Esophagus squamous epithelium (tissue), 5 donors: ENCODE results near the gene EIPR1. TPM values are rescaled to one million over a fixed set of nuclear protein-coding genes. Genes with fewer than 3 reads are reported as not detected.

Experiments used
- DNase-seq: peaks from one replicate; lab custom pipeline; 2025; lab: John Stamatoyannopoulos, UW
- H3K27ac ChIP-seq, 4 donors: fragments of 200-600 bp; sonication (generic); one replicate each; pipeline ENCODE4 v1.5.1; 2016 to 2019; ENCODE audit warnings: mild to moderate bottlenecking in 1 of 4
- H3K27me3 ChIP-seq, 4 donors: fragments of 200-600 bp; sonication (generic); 1 replicate in 3 of 4; 2 replicates in 1 of 4; pipeline versions ENCODE4 v1.5.1 to v1.6.0; 2017 to 2021; ENCODE audit warnings: antibody characterized with exemption in 1 of 4
- H3K36me3 ChIP-seq, 3 donors: fragments of 200-600 bp; sonication (generic); one replicate each; pipeline ENCODE4 v1.5.1; 2016 to 2019
- H3K4me1 ChIP-seq, 3 donors: fragments of 200-600 bp; sonication (generic); one replicate each; pipeline ENCODE4 v1.5.1; 2017 to 2019
- H3K4me3 ChIP-seq, 4 donors: fragments of 200-600 bp; sonication (generic); 1 replicate in 3 of 4; 2 replicates in 1 of 4; pipeline ENCODE4 v1.5.1; 2016 to 2019; ENCODE audit warnings: mild to moderate bottlenecking in 2 of 4, moderate library complexity in 1 of 4
- H3K9me3 ChIP-seq, 3 donors: fragments of 200-600 bp; sonication (generic); one replicate each; pipeline ENCODE4 v1.5.1; 2016 to 2019
- POLR2A ChIP-seq, 4 donors: fragments of 450-650 bp; IDR thresholded peaks; one replicate each; pipeline ENCODE4 v1.6.1; 2017; ENCODE audit warnings: antibody characterized with exemption in 4 of 4, mild to moderate bottlenecking in 4 of 4, moderate library complexity in 3 of 4
- WGBS, 2 donors: methylation state at CpG; one replicate each; pipeline ENCODE4 v1.1.5; 2018; 5-methylcytosine and 5-hydroxymethylcytosine counted together
- intact Hi-C: fragments of 100-400 bp; cut with DNase I; formaldehyde crosslinking; loops from one replicate; pipeline ENCODE4 v1.15.0; 2022
- total RNA-seq, 4 donors: library from RNA; depleted of rRNA; stranded (reverse); fragments of >200 nt; gene quantifications; one replicate each; pipeline ENCODE4 v1.1.0, GENCODE V29; 2016
- TF ChIP-seq, protein P1 (sequence below), 6 experiments: fragments of 450-650 bp in 4 of 6; fragments of 200-600 bp in 2 of 6; sonication (generic) in 2 of 6; IDR thresholded peaks; one replicate each; pipeline ENCODE4 v1.5.1; 2016 to 2019; ENCODE audit warnings: antibody characterized with exemption in 6 of 6, mild to moderate bottlenecking in 4 of 6, moderate library complexity in 4 of 6
- donor health status: DM: yes; HTN: yes; CAD: no.

The EIPR1 gene
- 10 to 100 TPM; 27.3 to 50.6 (median 31.9) TPM for total RNA-seq

DNA sequence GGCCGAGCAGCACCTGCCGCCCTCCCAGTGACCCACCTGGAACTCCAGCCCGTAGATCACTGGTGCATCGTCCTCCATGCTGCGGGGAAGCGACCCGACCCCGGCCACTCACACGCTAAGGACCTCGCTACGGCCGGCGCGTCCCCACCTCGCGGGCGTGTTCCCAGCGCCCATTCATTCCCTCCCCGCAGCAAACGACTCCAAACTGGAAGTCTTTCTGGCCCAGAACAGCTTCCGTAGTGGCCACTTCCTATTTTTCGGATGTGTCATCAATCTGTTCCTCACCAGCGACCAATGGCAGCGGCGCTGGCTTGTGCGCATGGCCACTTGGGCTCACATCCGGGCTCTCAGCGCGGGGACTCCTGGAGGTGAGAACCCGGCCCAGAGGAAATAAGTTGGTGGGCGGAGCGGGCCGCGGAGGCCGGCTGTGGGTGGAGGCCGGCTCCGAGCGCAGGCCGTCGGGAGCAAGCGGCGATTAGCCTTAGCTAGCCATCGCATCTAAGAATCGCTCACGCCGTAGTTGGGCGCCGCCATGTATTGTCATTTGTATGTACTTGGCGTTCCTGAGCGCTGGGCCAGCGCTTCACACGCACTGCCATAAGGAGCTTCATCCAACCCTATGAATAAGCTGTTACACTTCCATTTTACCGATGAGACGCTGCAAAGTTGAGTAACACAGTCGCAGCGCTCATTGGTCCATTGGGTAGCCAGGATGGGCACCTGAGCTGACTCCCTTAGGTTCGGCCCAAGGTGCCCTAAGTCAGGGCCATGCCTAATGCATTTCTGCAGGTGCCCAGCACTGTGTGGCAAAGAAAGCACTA lies at the start of gene EIPR1:
Gene EIPR1, minus strand, starts transcription at position 207 of the 821 bp plus-strand sequence. Its CDS starts 129 bp downstream, at position 78.
- Histone ChIP-seq H3K36me3 (peaks cover 0 to 18% (median 0%) of the 10 kb centered on the region in 3 donors), H3K27ac (peak within 1 kb of the TSS; percentile 86 to 97 (median 92)), H3K9me3 (no peaks in the 10 kb centered on the region), H3K4me1 (peaks cover 20 to 52% (median 27%) of the 10 kb centered on the region in 3 donors), H3K4me3 (peak within 1 kb of the TSS; percentile 67 to 95 (median 76)), H3K27me3 (no peaks in the 10 kb centered on the region)
- WGBS, 2 donors: 1 to 4% methylated on average over 10 to 23 of the region's 57 CpGs
- peak; percentile 91 for DNase-seq
- intact Hi-C loops: no loop called here
- TF ChIP-seq, protein P1, sequence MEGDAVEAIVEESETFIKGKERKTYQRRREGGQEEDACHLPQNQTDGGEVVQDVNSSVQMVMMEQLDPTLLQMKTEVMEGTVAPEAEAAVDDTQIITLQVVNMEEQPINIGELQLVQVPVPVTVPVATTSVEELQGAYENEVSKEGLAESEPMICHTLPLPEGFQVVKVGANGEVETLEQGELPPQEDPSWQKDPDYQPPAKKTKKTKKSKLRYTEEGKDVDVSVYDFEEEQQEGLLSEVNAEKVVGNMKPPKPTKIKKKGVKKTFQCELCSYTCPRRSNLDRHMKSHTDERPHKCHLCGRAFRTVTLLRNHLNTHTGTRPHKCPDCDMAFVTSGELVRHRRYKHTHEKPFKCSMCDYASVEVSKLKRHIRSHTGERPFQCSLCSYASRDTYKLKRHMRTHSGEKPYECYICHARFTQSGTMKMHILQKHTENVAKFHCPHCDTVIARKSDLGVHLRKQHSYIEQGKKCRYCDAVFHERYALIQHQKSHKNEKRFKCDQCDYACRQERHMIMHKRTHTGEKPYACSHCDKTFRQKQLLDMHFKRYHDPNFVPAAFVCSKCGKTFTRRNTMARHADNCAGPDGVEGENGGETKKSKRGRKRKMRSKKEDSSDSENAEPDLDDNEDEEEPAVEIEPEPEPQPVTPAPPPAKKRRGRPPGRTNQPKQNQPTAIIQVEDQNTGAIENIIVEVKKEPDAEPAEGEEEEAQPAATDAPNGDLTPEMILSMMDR (IDR thresholded peaks at IDR 0.05): peak in 3 of 6 experiments; percentile 12 to 24 (median 23)
- peak in 2 of 4 donors; percentile 76 to 80 for TF ChIP-seq POLR2A (IDR thresholded peaks at IDR 0.05)

GRCh38 chr2:3427272-3427671 lies 49.7 kb upstream of the EIPR1 start:
- no peak overlapping the region for H3K27ac ChIP-seq
- intact Hi-C loops: no loop called here
- no peaks in the 10 kb centered on the region for H3K9me3 ChIP-seq
- no peak for DNase-seq
- TF ChIP-seq POLR2A (IDR thresholded peaks at IDR 0.05): no peak
- TF ChIP-seq, protein P1 (IDR thresholded peaks at IDR 0.05): no peak
- H3K4me3 ChIP-seq: no peak overlapping the region
- no peaks in the 10 kb centered on the region for H3K4me1 ChIP-seq
- peaks cover 5 to 90% (median 9%) of the 10 kb centered on the region in 3 donors for H3K36me3 ChIP-seq
- WGBS, 2 donors: 88 to 91% methylated on average over 4 to 6 of the region's 6 CpGs
- H3K27me3 ChIP-seq: no peaks in the 10 kb centered on the region

GRCh38 chr2:3426615-3427014 lies 49.0 kb upstream of the EIPR1 start:
- no peak overlapping the region for H3K4me3 ChIP-seq
- no peak for DNase-seq
- no peaks in the 10 kb centered on the region for H3K27me3 ChIP-seq
- TF ChIP-seq, protein P1 (IDR thresholded peaks at IDR 0.05): no peak
- no peak for TF ChIP-seq POLR2A (IDR thresholded peaks at IDR 0.05)
- intact Hi-C loops: no loop called here
- no peaks in the 10 kb centered on the region for H3K4me1 ChIP-seq
- H3K27ac ChIP-seq: no peak overlapping the region
- H3K36me3 ChIP-seq: peaks cover 9 to 90% (median 11%) of the 10 kb centered on the region in 3 donors
- 94 to 100% methylated on average over 7 to 14 of the region's 14 CpGs for WGBS, 2 donors
- H3K9me3 ChIP-seq: no peaks in the 10 kb centered on the region

- Histone ChIP-seq H3K27ac (no peak overlapping the region), H3K4me3 (no peak overlapping the region), H3K9me3 (no peaks in the 10 kb centered on the region), H3K36me3 (peaks cover 9 to 98% (median 11%) of the 10 kb centered on the region in 3 donors), H3K27me3 (no peaks in the 10 kb centered on the region), H3K4me1 (no peaks in the 10 kb centered on the region)
- intact Hi-C loops: no loop called here
- TF ChIP-seq POLR2A (IDR thresholded peaks at IDR 0.05): no peak
- TF ChIP-seq, protein P1 (IDR thresholded peaks at IDR 0.05): no peak
- WGBS, 2 donors: 88 to 93% methylated on average over 9 of the region's 9 CpGs
- DNase-seq: no peak
Measured at GRCh38 chr2:3424171-3424795, 46.7 kb upstream of the EIPR1 start.
